T-cell (primary cell): ENCODE results near the gene AGBL1. TPM values are rescaled to one million over a fixed set of nuclear protein-coding genes. Genes with fewer than 3 reads are reported as not detected.
"Not testable (repeated sequence)": the region's sequence is repeated elsewhere in the genome, so short reads cannot be mapped to it uniquely, and the experiment has no call there.

Source experiments
- ATAC-seq, 4 experiments: fragments of 200-7000 bp in 3 of 4; fragments of 150-1000 bp in 1 of 4; cut with Tn5 transposase; replicated peaks in 1 of 4; 1 replicate in 3 of 4; 2 replicates in 1 of 4; pipeline ENCODE4 v1.10.0; 2021; ENCODE audit warnings: moderate library complexity in 3 of 4, mild to moderate bottlenecking in 2 of 4, moderate number of reproducible peaks in 1 of 4
- CTCF ChIA-PET, 2 donors: fragments of 300-600 bp; sonication (Branson Sonifier 250); formaldehyde crosslinking; loops; one replicate each; lab custom pipeline; 2022; ENCODE audit warnings: antibody characterized with exemption in 2 of 2; lab: Charles Lee
- POLR2A ChIA-PET, 2 donors: fragments of 300-600 bp; sonication (Branson Sonifier 250); formaldehyde crosslinking; loops; one replicate each; lab custom pipeline; 2022; ENCODE audit warnings: antibody characterized with exemption in 2 of 2; lab: Charles Lee
- DNase-seq, 35 experiments: peaks; one replicate each; pipeline versions ENCODE4 v3.0.0 to v3.0.0-alpha.2; 2013 to 2023
- H3K27ac ChIP-seq: one replicate; pipeline ENCODE4 v1.5.1; 2013; ENCODE audit warnings: low read length
- H3K27me3 ChIP-seq, 2 experiments: replicated peaks in 1 of 2; 1 replicate in 1 of 2; 2 replicates in 1 of 2; pipeline versions ENCODE4 v1.6.1 to v1.7.0; 2013; ENCODE audit warnings: low read length in 1 of 2, mixed read lengths in 1 of 2; ENCODE audit not compliant: control insufficient read depth in 2 of 2, insufficient read depth in 2 of 2; ENCODE audit errors: extremely low read depth in 1 of 2
- H3K36me3 ChIP-seq, 2 donors: 1 replicate in 1 of 2; 2 replicates in 1 of 2; pipeline versions ENCODE4 v1.6.1 to v1.7.0; 2013; ENCODE audit warnings: low read length in 1 of 2; ENCODE audit not compliant: control insufficient read depth in 2 of 2, insufficient read depth in 1 of 2; ENCODE audit errors: extremely low read depth in 1 of 2
- H3K4me1 ChIP-seq, 2 experiments: 1 replicate in 1 of 2; 2 replicates in 1 of 2; pipeline versions ENCODE4 v1.6.1 to v1.7.0; 2013; ENCODE audit warnings: low read length in 2 of 2, mixed read lengths in 1 of 2; ENCODE audit not compliant: insufficient read depth in 2 of 2, control insufficient read depth in 1 of 2; ENCODE audit errors: extremely low read depth in 1 of 2
- H3K4me3 ChIP-seq, 2 donors: 1 replicate in 1 of 2; 2 replicates in 1 of 2; pipeline versions ENCODE4 v1.5.1 to v1.7.0; 2013; ENCODE audit warnings: mild to moderate bottlenecking in 2 of 2, low read length in 1 of 2, moderate library complexity in 1 of 2; ENCODE audit not compliant: control insufficient read depth in 1 of 2; ENCODE audit errors: extremely low read depth in 1 of 2
- H3K9me3 ChIP-seq: 2 replicates; pipeline ENCODE4 v1.7.0; 2013
- H3K27ac Mint-ChIP-seq, 2 donors: one replicate each; pipeline ENCODE4 v1.8.0; 2020 to 2021; ENCODE audit warnings: mild to moderate bottlenecking in 2 of 2, mixed read lengths in 2 of 2
- H3K27me3 Mint-ChIP-seq, 2 donors: one replicate each; pipeline ENCODE4 v1.8.0; 2021 to 2022; ENCODE audit warnings: mixed read lengths in 2 of 2
- H3K36me3 Mint-ChIP-seq: one replicate; pipeline ENCODE4 v1.8.0; 2021; ENCODE audit warnings: mixed read lengths
- H3K4me1 Mint-ChIP-seq, 3 donors: one replicate each; pipeline ENCODE4 v1.8.0; 2020 to 2022; ENCODE audit warnings: mixed read lengths in 3 of 3, mild to moderate bottlenecking in 1 of 3
- H3K4me3 Mint-ChIP-seq, 3 donors: one replicate each; pipeline ENCODE4 v1.8.0; 2020 to 2022; ENCODE audit warnings: mild to moderate bottlenecking in 3 of 3, mixed read lengths in 3 of 3, moderate library complexity in 3 of 3
- H3K9me3 Mint-ChIP-seq, 3 donors: one replicate each; pipeline ENCODE4 v1.8.0; 2020 to 2022; ENCODE audit warnings: mixed read lengths in 3 of 3
- WGBS: methylation state at CpG from one replicate; pipeline ENCODE4 v1.1.5; 2013; ENCODE audit warnings: missing lambda C conversion rate; ENCODE audit not compliant: insufficient coverage; 5-methylcytosine and 5-hydroxymethylcytosine counted together
- total RNA-seq, 35 experiments: library from RNA in 6 of 35; stranded (reverse) in 6 of 35; fragments of 120-200 nt in 1 of 35; gene quantifications; one replicate each; pipeline versions ENCODE4 v1.2.1 to v1.2.4 and lab custom pipeline; 2013 to 2026

Gene AGBL1
- total RNA-seq, 5 donors from 2014 or later (not counting 1 experiment from before 2014, with no cell fraction given): not detected

DNA sequence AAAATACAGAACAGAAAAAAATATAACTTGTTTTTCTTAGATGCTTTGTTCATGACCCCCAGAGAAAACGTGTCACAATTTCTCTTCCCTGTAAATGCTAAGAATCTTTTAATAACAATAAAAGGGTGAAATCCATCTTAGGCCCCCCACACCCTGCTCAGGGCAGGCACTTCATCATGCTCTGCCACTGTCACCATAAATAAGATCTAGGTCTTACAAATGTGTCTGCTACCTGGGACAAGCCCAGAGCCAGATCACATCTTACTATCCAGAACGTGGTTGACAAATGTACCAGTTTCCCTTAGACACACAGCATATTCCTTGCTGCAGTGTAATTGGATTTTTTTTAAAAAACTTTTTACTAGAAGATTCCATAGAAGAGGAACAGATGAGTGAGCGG is 795.4 kb downstream of the AGBL1 start:
- H3K9me3 Mint-ChIP-seq: peaks cover 0 to 4% (median 0%) of the 10 kb centered on the region in 3 donors
- CTCF ChIA-PET: no interaction called here
- H3K27me3 Mint-ChIP-seq: peaks cover 0 to 2% of the 10 kb centered on the region in 2 donors
- no peak overlapping the region for H3K27ac ChIP-seq
- no peaks in the 10 kb centered on the region for H3K36me3 ChIP-seq
- H3K36me3 Mint-ChIP-seq: no peaks in the 10 kb centered on the region
- ATAC-seq (no peak), DNase-seq (no peak)
- POLR2A ChIA-PET: no interaction called here
- H3K27ac Mint-ChIP-seq: no peak overlapping the region
- H3K27me3 ChIP-seq: no peaks in the 10 kb centered on the region
- no peaks in the 10 kb centered on the region for H3K9me3 ChIP-seq
- WGBS: no CpG with 5 or more reads among the region's 3 CpGs
- H3K4me3 ChIP-seq: no peak overlapping the region
- H3K4me3 Mint-ChIP-seq: no peak overlapping the region
- no peaks in the 10 kb centered on the region for H3K4me1 ChIP-seq
- no peaks in the 10 kb centered on the region for H3K4me1 Mint-ChIP-seq

DNA sequence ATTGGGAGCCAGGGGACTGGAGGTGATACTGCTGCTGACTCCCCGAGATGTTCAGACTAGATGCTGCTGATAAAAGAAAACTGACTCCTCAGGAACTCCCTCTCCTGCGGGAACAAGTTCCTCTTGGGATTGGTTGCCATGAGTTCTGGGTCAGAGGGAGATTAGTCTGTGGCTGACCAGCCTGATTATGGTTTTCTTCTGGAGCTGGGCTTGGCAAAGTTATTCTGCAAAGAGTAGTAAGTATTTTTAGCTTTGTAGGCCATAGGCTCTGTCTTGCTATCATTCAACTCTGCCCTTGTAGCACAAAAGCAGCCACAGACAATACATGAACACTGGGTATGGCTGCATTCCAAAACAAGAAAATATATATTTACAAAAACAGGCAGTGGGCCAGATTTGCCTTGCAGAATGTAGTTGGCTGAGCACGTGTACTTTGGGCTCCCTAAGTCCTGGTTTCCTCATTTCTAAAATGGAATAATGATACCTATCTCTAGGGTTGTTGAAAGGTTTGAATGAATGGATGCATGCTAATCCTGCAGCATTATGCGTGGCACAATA is 796.8 kb downstream of the AGBL1 start:
- H3K4me1 ChIP-seq: no peaks in the 10 kb centered on the region
- no peak overlapping the region for H3K4me3 ChIP-seq
- H3K9me3 ChIP-seq: no peaks in the 10 kb centered on the region
- Mint-ChIP-seq H3K27me3 (peaks cover 0 to 3% of the 10 kb centered on the region in 2 donors), H3K4me1 (no peaks in the 10 kb centered on the region), H3K4me3 (no peak overlapping the region), H3K36me3 (no peaks in the 10 kb centered on the region), H3K9me3 (peaks cover 0 to 3% (median 0%) of the 10 kb centered on the region in 3 donors), H3K27ac (no peak overlapping the region)
- H3K36me3 ChIP-seq: no peaks in the 10 kb centered on the region
- 75% methylated on average over 1 of the region's 4 CpGs for WGBS
- ATAC-seq: no peak
- no peak for DNase-seq
- ChIA-PET POLR2A (no interaction called here), CTCF (no interaction called here)
- no peak overlapping the region for H3K27ac ChIP-seq
- no peaks in the 10 kb centered on the region for H3K27me3 ChIP-seq

DNA sequence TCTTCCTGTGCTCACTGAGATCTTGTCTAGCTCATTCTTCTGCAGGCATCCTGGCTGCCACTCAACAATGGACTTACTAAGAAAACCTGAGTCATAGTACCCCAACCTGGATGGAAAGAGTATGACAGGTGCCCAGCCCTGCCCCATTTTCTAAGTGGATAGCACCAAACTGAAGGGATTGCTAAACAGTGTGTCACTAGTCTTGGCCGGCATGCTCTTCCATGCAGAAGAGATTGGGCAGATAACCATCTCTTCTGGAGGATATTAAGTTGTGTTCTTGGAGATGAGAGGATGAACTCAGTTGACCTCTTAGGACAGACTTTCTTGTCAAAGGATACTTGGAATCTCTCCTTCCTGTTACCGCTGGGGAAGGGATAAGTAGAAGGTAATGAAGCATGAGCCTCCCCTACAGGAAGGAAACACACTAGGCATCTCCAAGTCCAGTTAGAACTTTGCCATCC is 797.5 kb downstream of the AGBL1 start:
- no peaks in the 10 kb centered on the region for H3K36me3 Mint-ChIP-seq
- Histone ChIP-seq H3K9me3 (no peaks in the 10 kb centered on the region), H3K4me3 (no peak overlapping the region), H3K36me3 (no peaks in the 10 kb centered on the region), H3K27ac (no peak overlapping the region), H3K4me1 (no peaks in the 10 kb centered on the region), H3K27me3 (no peaks in the 10 kb centered on the region)
- ChIA-PET CTCF (no interaction called here), POLR2A (no interaction called here)
- no peak for ATAC-seq
- DNase-seq: no peak
- H3K27ac Mint-ChIP-seq: no peak overlapping the region
- no peak overlapping the region for H3K4me3 Mint-ChIP-seq
- H3K27me3 Mint-ChIP-seq: peaks cover 0 to 3% of the 10 kb centered on the region in 2 donors
- WGBS: no CpG with 5 or more reads among the region's 2 CpGs
- no peaks in the 10 kb centered on the region for H3K4me1 Mint-ChIP-seq
- no peaks in the 10 kb centered on the region for H3K9me3 Mint-ChIP-seq

DNA sequence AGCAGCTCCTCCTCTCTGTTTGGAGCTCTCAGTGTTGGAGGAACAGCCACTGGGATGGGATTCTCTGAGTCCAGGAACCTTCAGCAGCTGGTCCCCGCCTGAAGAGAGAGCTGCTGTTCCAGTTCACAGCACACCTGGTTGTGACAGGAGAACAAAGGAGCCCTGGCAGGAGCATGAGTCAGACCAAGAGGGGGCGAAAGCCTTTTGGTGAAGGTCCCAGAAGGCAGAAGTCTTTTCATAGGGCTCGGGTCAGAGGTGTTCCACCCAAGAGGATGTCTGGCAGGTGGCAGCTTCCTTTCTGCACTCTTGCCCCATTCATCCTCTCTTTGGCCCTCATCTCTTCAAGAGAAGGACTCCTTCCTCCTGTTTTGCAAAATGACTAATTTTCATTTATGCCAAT is 799.2 kb downstream of the AGBL1 start:
- H3K27ac Mint-ChIP-seq, H3K27me3 ChIP-seq, H3K36me3 ChIP-seq, H3K4me3 Mint-ChIP-seq, H3K27me3 Mint-ChIP-seq, H3K4me3 ChIP-seq, ATAC-seq, H3K27ac ChIP-seq, DNase-seq, CTCF ChIA-PET, H3K4me1 ChIP-seq, H3K4me1 Mint-ChIP-seq, H3K9me3 ChIP-seq, H3K9me3 Mint-ChIP-seq, POLR2A ChIA-PET, H3K36me3 Mint-ChIP-seq: not testable (repeated sequence)
- WGBS: 39% methylated on average over 3 of the region's 3 CpGs

DNA sequence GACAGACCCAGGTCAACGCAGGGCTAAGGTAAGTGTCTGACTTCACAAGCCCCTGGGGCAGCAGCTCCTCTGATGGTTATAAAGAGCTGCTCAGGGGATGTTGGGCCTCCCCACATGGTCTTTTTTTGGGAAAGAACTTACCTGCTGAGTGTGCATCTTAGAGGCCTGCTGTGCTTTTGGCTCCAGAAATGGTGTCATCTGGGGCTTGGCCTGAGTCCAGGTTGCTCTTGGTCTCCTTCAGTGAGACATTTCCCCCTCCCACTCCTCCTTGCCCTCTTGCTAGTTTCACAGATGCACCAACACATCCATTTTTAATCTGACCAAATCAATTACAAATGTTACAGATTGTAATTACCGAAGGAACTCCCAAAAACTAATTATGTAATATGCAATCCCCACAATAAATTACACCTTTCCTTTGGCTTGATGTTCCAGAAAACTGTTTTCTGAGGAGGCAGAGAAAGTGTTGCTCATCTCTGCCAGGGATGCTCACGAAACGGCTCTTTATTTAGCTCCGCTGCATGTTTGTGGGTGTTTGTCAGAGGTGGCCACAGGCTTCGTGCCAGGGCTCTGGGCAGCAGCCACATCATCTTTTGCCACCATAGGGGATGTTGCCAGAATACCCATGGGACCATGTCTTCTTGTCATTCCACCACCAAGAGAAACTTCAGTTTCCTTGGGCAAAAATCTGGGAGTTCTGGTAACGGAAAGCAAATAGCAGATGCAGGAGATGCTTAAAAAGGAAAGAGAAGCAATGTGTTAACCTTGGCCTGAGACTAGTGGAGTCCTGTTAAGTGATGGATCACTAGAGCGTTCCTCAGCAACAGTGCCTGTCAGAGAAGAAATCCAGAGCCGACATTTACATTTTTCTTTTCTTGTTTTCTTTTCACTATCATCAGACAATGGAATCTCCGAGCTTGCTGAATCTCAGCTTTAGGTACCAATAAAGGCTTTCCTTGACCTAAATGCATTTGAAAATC is 799.9 kb downstream of the AGBL1 start:
- ATAC-seq: no peak
- WGBS: 85% methylated on average over 2 of the region's 10 CpGs

DNA sequence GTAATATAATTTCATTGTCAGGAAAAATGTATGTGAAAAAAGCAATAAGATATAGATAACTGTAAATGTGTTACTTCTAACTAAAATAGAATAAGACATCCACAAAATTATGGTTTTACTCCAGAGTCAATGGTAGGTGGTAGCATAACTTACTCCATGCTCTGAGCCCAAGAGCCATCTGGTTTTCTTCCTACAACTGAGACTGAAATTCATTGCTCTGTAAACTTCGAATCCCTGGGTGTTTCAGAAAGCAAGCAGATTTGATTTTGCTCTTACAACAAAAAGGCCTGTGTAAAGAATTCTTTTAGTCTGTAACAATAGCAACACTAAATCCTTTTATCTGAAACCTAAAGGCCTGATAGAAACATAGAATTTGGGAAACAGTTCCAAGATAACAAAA is 805.9 kb downstream of the AGBL1 start:
- H3K9me3 ChIP-seq: no peaks in the 10 kb centered on the region
- ChIA-PET POLR2A (no interaction called here), CTCF (no interaction called here)
- H3K4me3 Mint-ChIP-seq: no peak overlapping the region
- H3K27me3 Mint-ChIP-seq: peaks cover 0 to 9% of the 10 kb centered on the region in 2 donors
- DNase-seq: no peak
- no peak overlapping the region for H3K27ac Mint-ChIP-seq
- H3K36me3 ChIP-seq: no peaks in the 10 kb centered on the region
- H3K4me3 ChIP-seq: no peak overlapping the region
- WGBS: no CpG with 5 or more reads among the region's 1 CpG
- H3K27ac ChIP-seq: no peak overlapping the region
- ATAC-seq: no peak
- H3K4me1 Mint-ChIP-seq: no peaks in the 10 kb centered on the region
- no peaks in the 10 kb centered on the region for H3K27me3 ChIP-seq
- no peaks in the 10 kb centered on the region for H3K9me3 Mint-ChIP-seq
- no peaks in the 10 kb centered on the region for H3K4me1 ChIP-seq
- H3K36me3 Mint-ChIP-seq: no peaks in the 10 kb centered on the region

More for the DNA sequence above, 799.9 kb downstream of the AGBL1 start:
- no peaks in the 10 kb centered on the region for H3K27me3 ChIP-seq
- H3K9me3 ChIP-seq: no peaks in the 10 kb centered on the region
- Mint-ChIP-seq H3K27ac (no peak overlapping the region), H3K9me3 (no peaks in the 10 kb centered on the region), H3K4me1 (no peaks in the 10 kb centered on the region), H3K36me3 (no peaks in the 10 kb centered on the region), H3K27me3 (peaks cover 0 to 8% of the 10 kb centered on the region in 2 donors), H3K4me3 (no peak overlapping the region)
- no peak overlapping the region for H3K27ac ChIP-seq
- H3K36me3 ChIP-seq: no peaks in the 10 kb centered on the region
- H3K4me3 ChIP-seq: no peak overlapping the region
- no peak for DNase-seq
- H3K4me1 ChIP-seq: no peaks in the 10 kb centered on the region
- ChIA-PET POLR2A (no interaction called here), CTCF (no interaction called here)
